ENCODE data around the gene SEPTIN1.

Gene SEPTIN1

DNA sequence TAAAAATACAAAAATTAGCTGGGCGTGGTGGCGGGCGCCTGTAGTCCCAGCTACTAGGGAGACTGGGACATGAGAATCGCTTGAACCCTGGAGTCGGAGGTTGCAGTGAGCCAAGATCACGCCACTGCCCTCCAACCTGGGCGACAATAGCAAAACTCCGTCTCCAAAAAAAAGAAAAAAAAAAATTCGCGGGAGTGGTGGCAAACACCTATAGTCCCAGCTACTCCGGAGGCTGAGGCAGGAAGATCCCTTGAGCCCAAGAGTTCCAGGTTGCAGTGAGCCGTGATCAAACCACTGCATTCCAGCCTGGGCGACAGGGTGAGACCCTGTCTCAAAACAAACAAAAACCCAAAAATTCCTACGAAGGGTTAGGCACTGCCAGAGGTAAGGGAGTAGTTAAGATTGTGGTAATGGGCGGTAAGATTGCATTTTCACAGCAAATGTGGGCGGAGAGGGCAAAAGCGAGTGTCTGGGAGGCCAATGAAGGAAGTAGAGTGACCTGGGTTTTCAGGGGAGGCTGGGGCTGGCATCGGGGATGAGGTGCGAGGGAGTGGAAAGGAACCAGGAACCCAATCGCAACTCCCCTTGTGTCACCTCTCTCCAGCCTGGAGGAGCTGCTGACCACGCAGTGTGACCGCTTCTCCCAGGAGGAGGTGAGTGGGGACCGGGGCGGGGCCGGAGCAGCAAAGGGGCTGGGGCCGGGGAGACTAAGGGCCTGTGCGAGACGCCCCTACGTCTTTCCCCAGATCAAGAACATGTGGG lies 5.1 kb downstream of the SEPTIN1 start:
- no peak for DNase-seq (ENCODE audit: low read depth in 2 of 3, low spot score in 2 of 3)

DNA sequence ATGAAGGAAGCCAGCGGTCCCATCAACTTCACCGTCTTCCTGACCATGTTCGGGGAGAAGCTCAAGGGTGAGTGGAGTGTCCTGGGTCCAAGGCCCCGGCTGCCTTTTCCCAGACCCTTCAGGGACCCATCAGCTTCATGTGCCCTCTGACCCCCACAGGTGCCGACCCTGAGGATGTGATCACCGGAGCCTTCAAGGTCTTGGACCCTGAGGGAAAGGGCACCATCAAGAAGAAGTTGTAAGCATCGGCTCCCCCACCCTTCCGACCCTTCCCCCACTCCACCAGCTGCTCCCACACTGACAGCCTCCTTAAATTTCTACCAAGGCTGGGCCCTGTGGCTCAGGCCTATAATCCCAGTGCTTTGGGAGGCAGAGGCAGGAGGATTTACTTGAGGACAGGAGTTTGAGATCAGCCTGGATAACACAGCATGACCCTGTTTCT lies 5.9 kb downstream of the SEPTIN1 start:
- DNase-seq (ENCODE audit: low read depth in 2 of 3, low spot score in 2 of 3): no peak

DNA sequence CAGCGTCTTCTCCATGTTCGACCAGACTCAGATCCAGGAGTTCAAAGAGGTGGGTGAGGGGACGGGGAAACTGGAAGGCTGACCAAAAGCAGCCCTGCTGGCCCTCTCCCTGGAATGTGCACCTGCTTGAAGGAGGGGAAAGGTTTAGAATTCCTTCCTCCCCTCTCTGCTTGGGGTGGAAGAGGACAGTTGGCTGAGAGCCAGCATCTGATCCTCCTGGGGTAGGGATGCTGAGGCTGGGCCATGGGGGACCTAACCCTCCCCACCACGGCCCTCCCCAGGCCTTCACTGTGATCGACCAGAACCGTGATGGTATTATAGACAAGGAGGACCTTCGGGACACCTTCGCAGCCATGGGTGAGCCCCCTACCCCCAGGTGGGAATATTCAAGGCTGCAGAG lies 6.5 kb downstream of the SEPTIN1 start:
- no peak for DNase-seq (ENCODE audit: low read depth in 2 of 3, low spot score in 2 of 3)

DNA sequence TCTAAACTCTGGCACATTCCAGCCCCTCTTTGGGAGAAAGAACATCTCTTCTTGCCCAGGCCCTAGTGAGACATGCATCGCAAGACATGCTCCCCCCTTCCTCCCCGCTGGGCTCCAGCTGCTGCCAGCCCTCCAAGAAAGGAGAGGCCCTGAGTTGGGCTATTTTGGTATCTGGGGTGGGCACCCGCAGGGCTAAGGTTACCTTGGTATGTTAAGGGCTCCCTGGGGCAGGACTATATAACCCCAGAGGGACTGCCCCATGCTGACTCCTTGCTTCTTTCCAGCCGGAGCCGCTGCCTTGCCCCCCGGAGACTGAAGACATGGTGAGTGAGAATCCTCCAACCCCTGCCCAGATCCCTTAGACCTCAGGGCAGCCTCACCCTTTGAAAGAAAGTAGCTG lies 7.8 kb downstream of the SEPTIN1 start, which contains the start of gene MYL11:
Gene MYL11 (plus strand): TSS at position 265 of the 400 bp plus-strand sequence. CDS start 56 bp downstream, at position 321.
- no peak for DNase-seq (ENCODE audit: low read depth in 2 of 3, low spot score in 2 of 3)

DNA sequence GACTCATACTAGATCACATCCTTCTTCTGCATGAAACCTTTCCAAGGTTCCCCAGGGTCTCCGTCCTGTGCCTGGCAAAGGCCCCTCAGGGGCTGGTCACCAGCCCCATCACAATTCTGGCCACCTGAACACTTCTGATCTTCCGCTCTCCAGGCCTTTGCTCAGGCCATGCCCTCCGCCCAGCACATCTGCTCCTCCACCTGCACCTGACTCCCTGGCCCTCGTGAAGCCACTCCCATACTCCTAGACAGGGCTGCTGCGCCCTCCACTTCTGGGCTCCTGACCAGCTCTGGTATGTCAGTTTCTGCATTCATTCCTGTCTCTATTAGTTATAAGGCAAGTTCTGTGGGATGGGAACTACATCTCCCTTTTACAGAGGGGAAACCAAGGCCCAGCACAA lies 9.6 kb downstream of the SEPTIN1 start:
- DNase-seq (ENCODE audit: low read depth in 2 of 3, low spot score in 2 of 3): no peak

DNA sequence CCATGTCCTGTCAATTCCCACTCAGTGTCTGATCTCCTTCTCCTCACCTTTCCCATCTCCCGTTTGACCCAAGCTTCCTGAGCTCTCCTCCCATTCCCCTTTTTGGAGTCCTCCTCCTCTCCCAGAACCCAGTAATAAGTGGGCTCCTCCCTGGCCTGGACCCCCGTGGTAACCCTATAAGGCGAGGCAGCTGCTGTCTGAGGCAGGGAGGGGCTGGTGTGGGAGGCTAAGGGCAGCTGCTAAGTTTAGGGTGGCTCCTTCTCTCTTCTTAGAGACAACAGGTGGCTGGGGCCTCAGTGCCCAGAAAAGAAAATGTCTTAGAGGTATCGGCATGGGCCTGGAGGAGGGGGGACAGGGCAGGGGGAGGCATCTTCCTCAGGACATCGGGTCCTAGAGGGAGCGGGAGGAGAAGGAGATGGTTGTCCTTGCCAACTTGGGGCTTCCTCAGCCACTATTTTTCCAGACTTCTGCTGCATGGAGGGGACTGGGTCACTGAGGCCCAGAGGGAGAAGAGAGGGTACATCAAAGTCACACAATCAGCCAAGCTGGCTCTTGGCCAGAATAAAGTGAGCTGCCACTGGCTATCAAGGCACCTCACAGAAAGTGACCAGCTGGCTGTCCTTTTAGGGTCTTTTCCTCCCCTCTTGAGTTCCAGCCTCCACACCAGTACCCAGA lies 10.2 kb downstream of the SEPTIN1 start:
- no peak for DNase-seq (ENCODE audit: low read depth in 2 of 3, low spot score in 2 of 3)

DNA sequence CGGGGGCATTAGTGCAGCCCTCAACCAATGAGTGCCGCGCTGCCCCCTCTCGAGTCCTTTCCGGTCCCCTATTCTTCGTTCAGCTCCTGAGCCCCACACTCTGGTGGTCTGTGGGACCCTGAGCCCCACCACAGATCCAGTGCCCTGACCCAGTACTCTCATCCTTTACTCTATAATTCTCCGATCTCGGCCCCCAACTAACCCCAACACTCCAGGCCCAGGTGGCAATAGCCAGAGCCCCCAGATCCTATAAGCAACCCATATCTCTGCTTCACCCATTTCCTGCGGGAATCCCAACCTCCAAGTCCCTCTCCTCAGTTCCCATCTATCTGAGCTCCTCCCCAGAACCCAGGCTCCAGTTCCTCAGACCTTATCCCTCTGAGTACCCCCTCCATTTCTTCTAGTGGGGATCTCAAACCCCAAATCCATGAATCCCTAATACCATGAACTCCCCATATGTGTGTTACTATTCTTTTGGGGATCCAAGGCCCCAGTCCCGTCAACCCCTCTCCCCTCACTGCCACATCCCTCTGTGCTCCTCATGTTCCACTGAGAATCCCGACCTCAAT lies 11.0 kb downstream of the SEPTIN1 start:
- no peak for DNase-seq (ENCODE audit: low read depth in 2 of 3, low spot score in 2 of 3)

DNA sequence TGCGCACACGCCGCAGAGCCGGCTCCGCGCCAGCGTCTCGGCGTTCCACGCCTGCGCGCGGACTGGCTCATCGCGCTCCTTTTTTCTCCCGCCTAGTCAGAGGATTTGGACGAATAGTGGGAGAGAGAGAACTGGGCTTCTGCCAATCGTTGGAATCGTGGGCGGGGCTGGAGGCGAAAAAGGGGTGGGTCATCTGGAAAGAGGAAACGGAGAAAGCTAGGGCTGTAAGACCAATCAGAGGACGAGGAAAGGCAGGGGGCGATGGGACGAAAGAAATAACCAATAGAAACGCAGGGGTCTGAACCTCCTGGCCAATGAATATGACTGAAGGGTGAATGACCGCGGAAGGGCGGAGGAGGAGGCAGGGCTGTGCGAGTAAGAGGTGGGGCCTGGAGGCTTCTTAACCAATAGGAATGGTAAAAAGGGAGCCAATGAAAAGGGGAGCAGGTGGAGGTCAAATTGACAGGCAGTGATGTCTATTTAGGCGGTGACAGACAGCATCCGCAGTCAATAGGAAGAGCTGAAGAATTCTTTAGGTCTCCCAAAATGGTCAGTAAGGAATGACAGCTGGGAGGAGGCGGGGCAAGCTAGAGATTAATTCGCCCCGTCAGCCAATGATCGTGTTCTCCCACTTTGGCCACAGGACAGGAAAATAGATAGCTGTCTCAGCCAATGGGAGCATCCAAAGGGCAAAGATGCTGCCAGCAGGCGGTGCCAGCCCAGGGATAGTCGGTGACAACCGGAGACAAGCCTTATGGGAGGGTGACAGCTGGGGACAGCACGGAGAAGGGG lies 11.7 kb downstream of the SEPTIN1 start, which contains the start of gene TBC1D10B:
Gene TBC1D10B (minus strand): TSS at position 39 of the 792 bp plus-strand sequence. CDS start 311 bp downstream, outside the sequence.
- peak; percentile 93 to 97 (median 96) for DNase-seq (ENCODE audit: low read depth in 2 of 3, low spot score in 2 of 3)

DNA sequence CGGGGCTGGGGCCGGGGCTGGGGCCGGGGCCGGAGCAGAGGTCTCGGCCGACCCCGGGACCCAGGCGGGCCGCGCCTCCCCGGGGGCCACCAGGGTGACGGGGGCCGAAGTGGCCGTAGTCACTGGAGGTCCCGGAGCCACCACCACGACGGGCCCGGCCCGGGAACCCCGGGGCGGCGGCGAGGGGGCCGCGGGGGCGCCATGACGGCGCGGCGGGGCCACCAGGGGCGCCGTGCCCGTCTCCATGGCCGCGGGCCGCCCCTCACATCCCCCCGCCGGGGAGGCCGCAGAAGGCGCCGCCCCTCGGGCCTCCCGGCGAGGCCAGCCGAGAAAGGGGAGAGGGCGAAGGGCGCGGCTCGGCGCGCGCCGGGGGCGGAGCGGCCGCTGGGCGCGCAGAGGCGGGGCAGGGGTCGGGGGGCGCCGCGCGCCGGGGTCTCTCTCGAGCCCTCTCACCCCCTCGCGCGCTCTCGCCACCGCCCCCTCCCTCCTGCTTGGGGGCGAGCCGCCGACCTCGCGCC lies 12.4 kb downstream of the SEPTIN1 start:
- DNase-seq (ENCODE audit: low read depth in 2 of 3, low spot score in 2 of 3): no peak

DNA sequence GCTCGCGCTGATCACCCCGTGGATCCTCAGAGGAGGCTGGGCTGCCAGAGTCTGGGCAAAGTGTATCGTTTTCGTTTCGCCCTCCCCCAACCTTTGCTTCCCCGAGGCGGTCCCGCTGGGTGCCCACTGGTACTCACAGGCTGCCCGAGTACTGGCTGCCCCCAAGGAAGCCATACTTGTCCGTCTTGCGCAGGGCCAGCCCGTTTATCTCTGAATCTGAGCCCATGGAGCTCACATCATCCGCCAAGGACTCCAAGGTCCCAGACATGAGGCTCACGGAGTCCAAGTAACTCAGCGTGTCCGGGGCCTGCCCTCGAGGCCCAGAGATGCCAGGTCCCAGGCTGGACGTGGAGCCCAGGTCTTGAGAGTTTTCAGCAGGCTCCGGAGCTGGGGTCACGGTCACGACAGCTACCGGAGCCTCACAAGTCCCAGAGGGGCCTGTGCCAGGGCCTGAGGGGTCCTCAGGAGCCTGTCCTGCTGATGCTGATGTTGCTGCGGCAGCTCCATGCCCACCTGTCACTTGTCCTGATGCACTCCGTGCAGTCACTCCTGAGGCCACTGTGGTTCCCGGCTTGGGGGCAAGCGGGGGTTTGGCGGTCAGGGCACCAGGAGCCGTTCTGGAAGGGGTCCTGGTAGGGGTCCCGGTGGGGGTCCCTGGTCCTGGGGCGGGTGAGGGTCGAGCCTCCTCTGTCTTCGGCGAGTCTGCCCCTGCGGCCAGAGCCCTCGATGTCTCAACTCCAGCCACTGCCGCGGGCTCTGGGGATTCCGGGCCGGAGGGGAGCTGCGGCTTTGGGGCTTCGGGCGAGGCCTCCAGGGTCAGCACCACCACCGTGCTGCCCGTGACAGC lies 13.0 kb downstream of the SEPTIN1 start:
- no peak for DNase-seq (ENCODE audit: low read depth in 2 of 3, low spot score in 2 of 3)

DNA sequence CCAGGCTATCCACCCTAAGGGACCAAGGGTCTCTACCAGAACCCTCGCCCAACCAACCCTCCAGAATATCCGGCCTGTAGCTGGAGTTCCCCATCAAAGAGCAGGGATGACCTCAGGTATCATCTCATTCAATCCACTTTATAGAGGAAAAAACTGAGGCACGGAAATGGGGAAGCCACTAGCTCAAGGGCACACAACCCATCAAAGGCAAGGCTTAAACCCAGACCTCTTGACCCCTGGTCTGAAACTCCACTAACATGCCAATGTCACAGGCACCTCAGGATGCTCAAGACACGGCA lies 13.6 kb downstream of the SEPTIN1 start:
- DNase-seq (ENCODE audit: low read depth in 2 of 3, low spot score in 2 of 3): no peak

DNA sequence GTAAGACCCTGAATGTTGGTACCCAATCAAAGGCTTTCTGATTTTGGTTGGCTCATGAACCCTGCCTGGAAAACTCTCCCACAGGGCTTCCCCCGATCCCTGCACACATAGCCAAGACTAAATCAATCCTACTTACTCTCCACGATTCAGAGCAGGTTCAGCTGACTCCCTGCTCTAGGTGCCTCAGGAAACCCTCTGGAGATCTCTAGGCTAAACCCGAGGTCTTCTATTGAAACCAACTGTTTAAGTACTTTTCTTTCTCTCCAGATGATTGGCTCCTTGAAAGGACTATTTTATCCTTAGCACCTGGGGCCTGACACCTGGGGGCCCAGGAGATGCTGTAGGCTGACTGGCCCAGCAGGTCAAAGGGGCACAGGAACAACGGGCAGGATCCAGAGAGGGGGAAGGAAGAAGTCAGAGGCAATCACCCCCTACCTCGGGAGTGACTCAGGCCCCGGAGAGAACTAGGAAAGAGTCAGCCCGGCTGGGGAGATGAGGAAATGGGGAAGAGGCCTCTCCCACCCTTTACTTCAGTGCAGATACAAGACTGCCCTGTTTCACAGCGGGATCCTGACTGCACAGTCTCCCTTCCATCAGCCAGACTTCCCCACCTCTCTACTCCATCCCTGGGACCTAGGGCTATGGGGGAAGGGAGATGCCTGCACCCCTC lies 14.1 kb downstream of the SEPTIN1 start:
- DNase-seq (ENCODE audit: low read depth in 2 of 3, low spot score in 2 of 3): no peak

DNA sequence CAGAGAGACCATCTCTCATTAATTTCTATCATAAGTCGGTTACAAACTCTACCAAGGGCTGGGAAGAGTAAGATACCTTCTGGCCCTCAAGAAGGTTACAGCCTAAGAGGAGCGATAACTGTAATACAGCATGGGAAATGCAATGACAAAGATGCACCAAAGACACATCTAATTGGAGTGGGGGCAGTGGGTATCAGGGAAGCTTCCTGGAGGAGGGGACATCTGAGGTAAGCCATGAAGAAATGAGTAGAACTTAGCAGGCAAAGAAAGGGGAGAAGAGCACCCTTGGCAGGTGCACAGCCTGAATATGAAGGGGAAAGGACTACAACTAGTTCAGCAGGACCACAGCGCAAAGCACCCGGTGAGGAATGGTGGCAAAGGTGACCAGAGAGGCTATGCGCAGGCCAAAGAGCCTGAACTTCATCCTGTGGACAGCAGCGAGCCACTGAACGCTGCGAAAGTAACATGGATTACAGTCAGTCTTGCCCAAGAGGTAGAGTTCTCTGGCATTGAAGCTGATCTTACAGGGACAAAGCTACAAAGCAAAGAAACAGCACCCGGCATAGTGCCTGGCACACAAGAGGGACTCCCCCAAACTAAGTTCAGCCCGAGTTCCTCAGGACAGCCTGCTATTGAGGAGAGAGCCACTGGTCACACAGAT lies 14.9 kb downstream of the SEPTIN1 start:
- no peak for DNase-seq (ENCODE audit: low read depth in 2 of 3, low spot score in 2 of 3)

DNA sequence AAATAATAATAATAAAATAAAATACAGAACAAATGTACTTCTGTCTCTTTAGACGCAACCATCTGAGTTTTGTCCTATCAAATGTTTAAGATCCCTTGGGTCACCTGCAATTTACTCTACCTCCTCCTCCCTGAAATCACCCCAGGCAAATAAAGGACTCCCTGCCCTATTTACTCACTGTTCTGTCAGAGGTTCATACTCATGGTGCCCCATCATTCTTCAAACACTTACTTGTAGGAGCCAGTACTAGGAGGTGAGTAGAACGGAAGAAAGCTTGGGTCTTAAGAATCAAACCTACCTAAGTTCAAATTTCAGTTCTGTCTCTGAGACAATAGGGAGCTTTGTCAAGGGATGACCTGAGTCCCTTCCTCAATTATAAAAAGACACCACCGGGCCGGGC lies 15.8 kb downstream of the SEPTIN1 start:
- DNase-seq (ENCODE audit: low read depth in 2 of 3, low spot score in 2 of 3): no peak

DNA sequence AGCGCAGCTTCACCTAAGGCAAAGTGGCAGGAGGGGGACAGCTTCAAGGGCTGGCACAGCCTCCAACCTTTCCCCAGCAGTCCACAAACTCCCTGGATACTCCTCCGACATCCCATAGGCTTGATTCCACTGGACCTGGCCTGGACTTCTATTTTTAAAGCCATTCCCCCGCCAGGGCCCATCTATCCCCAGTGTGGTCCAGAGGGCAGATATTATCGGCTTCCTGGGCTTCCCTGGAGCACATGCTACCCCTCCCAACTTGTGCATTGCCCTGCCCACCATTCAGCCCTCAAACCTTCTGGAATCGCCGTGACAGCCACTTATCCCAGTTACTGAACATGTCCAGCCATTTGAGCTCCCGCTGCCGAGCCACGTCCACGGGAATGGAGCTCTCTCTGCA lies 17.2 kb downstream of the SEPTIN1 start:
- DNase-seq (ENCODE audit: low read depth in 2 of 3, low spot score in 2 of 3): no peak

DNA sequence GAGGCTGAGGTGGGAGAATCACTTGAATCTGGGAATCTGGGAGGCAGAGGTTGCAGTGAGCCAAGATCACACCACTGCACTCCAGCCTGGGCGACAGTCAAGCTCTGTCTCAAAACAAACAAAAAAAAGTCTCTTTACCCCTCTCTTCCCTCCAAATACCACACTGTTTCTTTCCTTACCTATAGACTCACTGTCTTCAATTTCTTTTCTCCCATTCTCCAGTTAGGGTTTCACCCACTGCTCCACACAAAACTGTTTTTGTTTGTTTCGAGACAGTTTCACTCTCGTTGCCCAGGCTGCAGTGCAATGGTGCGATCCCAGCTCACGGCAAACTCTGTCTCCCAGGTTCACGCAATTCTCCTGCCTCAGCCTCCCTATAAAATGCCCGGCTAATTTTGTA lies 21.2 kb downstream of the SEPTIN1 start:
- DNase-seq (ENCODE audit: low read depth in 2 of 3, low spot score in 2 of 3): no peak

DNA sequence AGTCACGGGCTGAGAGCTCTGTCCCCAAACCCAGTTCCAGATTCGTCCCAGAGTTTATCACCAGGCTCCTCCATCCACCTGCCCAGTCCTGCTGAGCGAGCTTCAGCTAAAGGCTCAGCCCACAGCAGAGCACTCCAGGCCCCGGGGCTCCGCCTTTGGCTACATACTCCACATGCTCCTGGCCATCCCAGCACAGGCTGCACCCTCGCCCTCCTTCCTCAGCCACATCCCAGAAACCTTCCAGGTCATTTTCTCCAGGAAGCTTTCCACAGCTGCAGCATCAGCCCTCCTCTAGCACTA lies 22.5 kb downstream of the SEPTIN1 start:
- DNase-seq (ENCODE audit: low read depth in 2 of 3, low spot score in 2 of 3): no peak

DNA sequence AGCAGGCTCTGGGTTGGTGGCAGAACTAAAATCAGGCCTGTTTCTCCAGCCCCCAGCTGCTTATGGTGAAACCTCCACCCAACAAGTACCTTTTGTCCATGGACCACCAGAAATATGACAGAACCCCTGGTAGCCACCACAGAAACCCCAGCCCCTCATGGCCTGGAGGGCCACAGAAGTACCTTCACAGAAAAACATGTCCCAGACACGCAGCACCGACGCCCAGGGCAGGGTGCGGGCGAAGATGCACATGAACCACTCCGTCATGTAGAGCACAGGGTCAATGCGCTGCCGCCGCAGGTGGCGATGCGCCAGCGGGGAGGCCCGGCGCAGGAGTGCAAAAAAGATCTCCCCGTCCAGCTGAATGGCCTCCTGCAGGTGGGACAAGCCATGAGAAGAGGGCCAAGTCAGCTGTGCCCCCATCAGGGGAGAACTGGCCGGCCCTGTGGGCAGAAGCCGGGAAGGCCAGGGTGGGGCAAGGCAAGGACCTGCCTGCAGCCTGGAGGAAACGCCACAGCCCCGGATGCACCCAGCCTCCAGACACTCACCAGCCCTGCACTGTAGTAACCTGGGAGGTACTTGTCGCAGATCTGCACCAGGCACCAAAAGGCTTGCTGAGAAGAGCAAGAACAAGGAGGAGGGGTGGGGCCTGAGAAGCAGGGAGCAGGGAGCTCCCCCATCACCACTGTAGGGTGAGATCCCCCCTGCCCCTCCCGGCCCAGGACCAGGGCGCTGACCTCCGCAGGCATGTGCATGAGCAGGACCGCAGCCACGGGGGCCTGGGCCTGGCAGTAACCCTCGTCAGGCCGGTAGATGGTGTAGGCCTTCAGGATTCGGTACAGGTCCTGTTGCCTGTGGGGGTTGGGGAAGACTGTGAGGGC lies 23.1 kb downstream of the SEPTIN1 start:
- DNase-seq (ENCODE audit: low read depth in 2 of 3, low spot score in 2 of 3): no peak

DNA sequence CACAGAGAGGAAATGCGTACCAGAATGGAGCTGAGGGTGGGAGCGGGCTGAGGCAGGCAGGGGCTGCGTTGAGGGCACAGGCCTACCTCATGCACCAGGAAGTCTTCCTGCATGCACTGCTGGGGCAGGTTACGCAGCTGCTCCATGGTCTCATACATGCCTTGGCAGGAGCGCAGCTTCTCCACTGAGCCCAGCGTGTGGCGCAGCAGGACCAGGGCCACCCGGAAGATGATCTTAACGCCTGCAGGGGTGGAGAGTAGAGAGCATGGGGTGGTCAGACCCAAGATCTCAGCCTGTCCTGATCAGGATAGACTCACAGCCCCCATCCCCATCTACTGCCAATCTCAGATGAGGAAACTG lies 23.8 kb downstream of the SEPTIN1 start:
- no peak for DNase-seq (ENCODE audit: low read depth in 2 of 3, low spot score in 2 of 3)

Measured in activated CD8-positive, alpha-beta memory T cell treated with anti-CD3 and anti-CD28 coated beads for 48 hours (primary cell).